Mucosa of rectum (tissue), 2 donors: ENCODE measurements around the gene SESN3.

ENCODE experiments used
- H3K27ac ChIP-seq, 2 donors: one replicate each; pipeline ENCODE4 v1.7.0; 2013; ENCODE audit warnings: inconsistent platforms in 2 of 2, low read depth in 2 of 2, low read length in 2 of 2
- H3K27me3 ChIP-seq, 2 donors: one replicate each; pipeline ENCODE4 v1.7.0; 2013; ENCODE audit warnings: low read length in 2 of 2; ENCODE audit not compliant: control insufficient read depth in 2 of 2, insufficient read depth in 2 of 2
- H3K36me3 ChIP-seq, 2 donors: one replicate each; pipeline ENCODE4 v1.7.0; 2013; ENCODE audit warnings: low read length in 2 of 2; ENCODE audit not compliant: control insufficient read depth in 2 of 2, insufficient read depth in 2 of 2
- H3K4me1 ChIP-seq, 2 donors: one replicate each; pipeline ENCODE4 v1.7.0; 2013; ENCODE audit warnings: low read length in 2 of 2, mild to moderate bottlenecking in 1 of 2; ENCODE audit not compliant: control insufficient read depth in 2 of 2, insufficient read depth in 2 of 2
- H3K4me3 ChIP-seq, 2 donors: one replicate each; pipeline ENCODE4 v1.7.0; 2013; ENCODE audit warnings: low read length in 2 of 2
- H3K9ac ChIP-seq, 2 donors: one replicate each; pipeline ENCODE4 v1.7.0; 2013; ENCODE audit warnings: low read length in 2 of 2, low read depth in 1 of 2, mild to moderate bottlenecking in 1 of 2
- H3K9me3 ChIP-seq, 2 donors: one replicate each; pipeline ENCODE4 v1.7.0; 2013; ENCODE audit warnings: low read length in 2 of 2; ENCODE audit not compliant: control insufficient read depth in 2 of 2
- donor health status: healthy.
- donor health status: Normal muscosa, but diverticular disease.

SESN3 gene

DNA sequence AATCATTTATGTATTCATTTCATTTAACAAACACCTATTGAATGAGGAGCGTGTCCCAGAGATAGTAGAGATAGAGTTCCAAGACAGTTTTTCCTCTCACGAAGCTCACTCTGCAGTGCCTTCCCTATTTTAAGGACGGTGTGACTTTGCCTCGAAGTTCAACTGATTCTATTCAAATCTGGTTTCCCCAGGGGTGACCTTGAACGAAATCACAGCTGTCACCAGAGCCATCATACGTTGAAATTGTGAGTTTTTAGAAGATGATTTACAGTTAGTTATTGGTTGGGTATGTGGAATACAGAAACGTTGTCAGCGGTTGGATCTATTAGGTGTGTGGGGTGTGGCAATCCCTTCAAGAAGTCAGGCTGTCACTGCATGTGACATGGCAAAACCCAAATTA, 33.9 kb upstream of the SESN3 start:
- no peak overlapping the region for H3K27ac ChIP-seq
- H3K27me3 ChIP-seq, result no peaks in the 10 kb centered on the region
- H3K9me3 ChIP-seq, result no peaks in the 10 kb centered on the region
- H3K4me3 ChIP-seq, result no peak overlapping the region
- H3K9ac ChIP-seq, result no peak overlapping the region
- no peaks in the 10 kb centered on the region for H3K4me1 ChIP-seq
- H3K36me3 ChIP-seq, result no peaks in the 10 kb centered on the region

DNA sequence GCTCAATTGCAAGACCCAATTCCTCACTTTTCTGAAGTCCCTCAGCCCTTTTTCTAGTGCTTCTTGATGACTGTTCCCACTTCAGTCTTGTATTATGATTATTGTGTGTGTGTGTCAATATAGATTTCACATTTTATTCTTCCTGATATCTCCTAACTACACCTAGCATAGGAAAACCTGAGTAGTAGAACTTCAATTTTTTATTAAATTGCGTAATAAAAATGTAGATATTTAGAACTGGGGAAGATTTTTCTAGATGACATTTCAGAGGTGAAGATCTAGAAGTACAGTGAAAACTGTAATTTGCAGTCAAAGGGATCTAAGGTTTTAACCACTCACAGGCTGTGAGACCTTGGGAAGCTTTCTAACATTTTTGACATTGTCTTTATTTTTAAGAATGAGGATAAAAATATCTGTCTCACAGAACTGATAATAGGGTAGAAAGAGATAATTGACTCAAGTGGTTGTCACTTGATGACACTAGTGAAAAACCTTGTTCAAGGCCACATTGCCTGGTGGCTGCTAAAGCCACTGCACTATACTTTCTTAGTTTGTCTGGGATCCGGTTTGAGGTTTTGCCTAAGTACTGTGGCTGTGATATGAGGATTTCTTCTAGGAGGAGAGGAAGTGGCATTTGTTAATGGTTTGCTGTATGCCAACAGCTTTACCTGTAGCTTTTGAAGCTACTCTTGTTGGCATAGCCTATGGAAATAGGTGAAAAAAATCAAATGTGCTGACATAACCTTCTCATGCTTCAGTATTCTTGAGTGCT, 32.2 kb upstream of the SESN3 start:
- no peaks in the 10 kb centered on the region for H3K27me3 ChIP-seq
- no peaks in the 10 kb centered on the region for H3K9me3 ChIP-seq
- H3K4me3 ChIP-seq, result no peak overlapping the region
- no peak overlapping the region for H3K27ac ChIP-seq
- no peak overlapping the region for H3K9ac ChIP-seq
- H3K36me3 ChIP-seq, result no peaks in the 10 kb centered on the region
- H3K4me1 ChIP-seq, result no peaks in the 10 kb centered on the region

DNA sequence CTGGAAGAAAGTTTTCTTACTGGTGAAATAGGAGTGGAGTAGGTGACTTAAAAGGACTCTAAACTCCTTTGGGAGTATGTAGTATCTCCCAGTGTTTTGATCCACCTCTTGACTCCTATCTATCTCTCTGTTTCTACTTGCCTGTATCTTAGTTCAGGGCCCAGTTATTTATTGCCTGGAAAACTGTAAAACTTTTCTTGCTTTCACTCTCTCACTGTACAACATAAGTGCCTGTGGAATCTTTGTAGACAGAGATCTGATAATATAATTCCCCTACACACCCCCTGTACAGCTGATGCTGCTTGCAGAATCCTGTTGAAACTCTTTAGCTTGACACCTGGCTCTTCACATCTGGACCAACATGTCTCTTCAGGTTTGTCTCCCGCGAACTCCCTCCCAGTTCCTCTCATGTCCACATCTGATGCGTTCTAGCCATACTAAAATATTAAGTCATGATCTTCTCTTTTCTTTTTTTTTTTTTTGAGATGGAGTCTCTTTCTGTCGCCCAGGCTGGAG, 26.5 kb upstream of the SESN3 start:
- Histone ChIP-seq H3K9me3 (no peaks in the 10 kb centered on the region), H3K4me1 (peaks cover 4 to 9% of the 10 kb centered on the region in 2 donors), H3K27ac (no peak overlapping the region), H3K4me3 (no peak overlapping the region), H3K9ac (no peak overlapping the region), H3K36me3 (no peaks in the 10 kb centered on the region), H3K27me3 (no peaks in the 10 kb centered on the region)

GRCh38 chr11:95256321-95256779, 25.3 kb upstream of the SESN3 start:
- Histone ChIP-seq H3K4me3 (no peak overlapping the region), H3K27ac (peak overlapping the region in 1 of 2 donors; percentile 39)

GRCh38 chr11:95255251-95256145, 24.5 kb upstream of the SESN3 start:
- Histone ChIP-seq H3K4me3 (no peak overlapping the region), H3K4me1 (peaks cover 4 to 9% of the 10 kb centered on the region in 2 donors), H3K36me3 (no peaks in the 10 kb centered on the region), H3K9ac (no peak overlapping the region), H3K9me3 (no peaks in the 10 kb centered on the region), H3K27ac (peak overlapping the region in 1 of 2 donors; percentile 39), H3K27me3 (no peaks in the 10 kb centered on the region)

More at GRCh38 chr11:95256321-95256779, 25.3 kb upstream of the SESN3 start:
- H3K27me3 ChIP-seq, result no peaks in the 10 kb centered on the region
- peaks cover 4 to 9% of the 10 kb centered on the region in 2 donors for H3K4me1 ChIP-seq
- no peaks in the 10 kb centered on the region for H3K9me3 ChIP-seq
- no peak overlapping the region for H3K9ac ChIP-seq
- no peaks in the 10 kb centered on the region for H3K36me3 ChIP-seq

- peak overlapping the region; percentile 16 for H3K27ac ChIP-seq
- H3K9ac ChIP-seq, result no peak overlapping the region
- no peaks in the 10 kb centered on the region for H3K36me3 ChIP-seq
- H3K4me1 ChIP-seq, result peaks cover 4 to 9% of the 10 kb centered on the region in 2 donors
- no peaks in the 10 kb centered on the region for H3K9me3 ChIP-seq
- no peaks in the 10 kb centered on the region for H3K27me3 ChIP-seq
- no peak overlapping the region for H3K4me3 ChIP-seq
These were observed 23.7 kb upstream of the SESN3 start for GRCh38 chr11:95254716-95255115.

- peaks cover 4 to 9% of the 10 kb centered on the region in 2 donors for H3K4me1 ChIP-seq
- no peaks in the 10 kb centered on the region for H3K36me3 ChIP-seq
- H3K9ac ChIP-seq, result peak overlapping the region in 1 of 2 donors; percentile 13
- H3K9me3 ChIP-seq, result no peaks in the 10 kb centered on the region
- H3K4me3 ChIP-seq, result peak overlapping the region; percentile 29 to 31
- H3K27ac ChIP-seq, result peak overlapping the region; percentile 16 to 35
- no peaks in the 10 kb centered on the region for H3K27me3 ChIP-seq
These were observed 23.2 kb upstream of the SESN3 start for GRCh38 chr11:95254131-95254704.

DNA sequence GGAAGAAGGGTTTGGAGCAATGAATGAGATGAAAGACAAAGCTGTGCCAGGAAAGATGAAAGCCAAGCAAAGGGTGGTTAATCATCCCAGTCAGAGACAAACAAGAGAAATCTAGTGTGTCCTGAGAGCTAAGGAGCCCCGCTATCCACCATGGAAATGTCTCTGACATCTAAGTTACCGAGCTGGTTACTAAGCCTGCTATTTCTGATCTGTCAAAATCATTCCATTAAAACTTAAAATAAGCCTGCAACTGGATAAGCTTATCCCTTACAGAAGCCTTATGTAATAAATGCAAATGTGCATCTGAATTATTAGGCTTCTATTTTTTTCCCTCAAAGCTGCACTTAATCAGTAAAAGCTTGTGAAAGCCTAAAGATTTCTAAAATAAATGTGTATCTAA, 22.1 kb upstream of the SESN3 start:
- H3K27me3 ChIP-seq, result no peaks in the 10 kb centered on the region
- no peaks in the 10 kb centered on the region for H3K9me3 ChIP-seq
- H3K36me3 ChIP-seq, result no peaks in the 10 kb centered on the region
- H3K9ac ChIP-seq, result no peak overlapping the region
- no peak overlapping the region for H3K27ac ChIP-seq
- H3K4me1 ChIP-seq, result peaks cover 4 to 9% of the 10 kb centered on the region in 2 donors
- no peak overlapping the region for H3K4me3 ChIP-seq

DNA sequence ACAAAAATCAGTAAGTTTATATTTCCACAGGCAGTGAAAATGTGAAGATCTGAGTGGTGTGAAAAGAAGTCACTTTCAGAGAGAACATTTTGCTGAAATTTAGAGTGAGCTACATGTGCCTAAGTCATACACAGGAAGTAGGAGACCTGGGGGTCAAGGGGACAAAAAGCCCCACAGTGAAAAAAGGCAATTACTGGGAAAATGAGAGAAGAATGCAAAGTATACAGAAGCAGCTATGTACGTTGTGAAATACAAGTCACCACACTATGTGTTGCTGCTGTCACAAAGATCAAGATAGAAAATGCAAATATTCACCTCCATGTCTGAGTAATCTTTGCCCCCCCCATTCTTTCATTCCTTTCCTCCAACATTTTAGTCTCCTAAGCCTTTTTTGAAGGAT, 21.6 kb upstream of the SESN3 start:
- Histone ChIP-seq H3K4me3 (no peak overlapping the region), H3K27me3 (no peaks in the 10 kb centered on the region), H3K27ac (no peak overlapping the region), H3K9me3 (no peaks in the 10 kb centered on the region), H3K36me3 (no peaks in the 10 kb centered on the region), H3K9ac (no peak overlapping the region), H3K4me1 (peaks cover 4 to 9% of the 10 kb centered on the region in 2 donors)
